Lung (tissue), 12 donors: ENCODE data around the gene GABRR3. TPM values are rescaled to one million over a fixed set of nuclear protein-coding genes. Genes with fewer than 3 reads are reported as not detected.
A peak's percentile ranks its signal among the peaks of the same experiment; 100 is the strongest.

Experiments used
- ATAC-seq: fragments of 200-7000 bp; cut with Tn5 transposase; one replicate; pipeline ENCODE4 v1.9.1; 2020; ENCODE audit warnings: moderate number of reproducible peaks; ENCODE audit not compliant: insufficient read depth, low FRiP score
- DNase-seq, 3 donors: peaks; one replicate each; pipeline ENCODE4 v3.0.0-alpha.2; 2013 to 2017
- H3K27ac ChIP-seq, 2 donors: one replicate each; pipeline ENCODE4 v1.5.1; 2013; ENCODE audit warnings: mild to moderate bottlenecking in 2 of 2, moderate library complexity in 2 of 2, control low read depth in 1 of 2, inconsistent platforms in 1 of 2, low read depth in 1 of 2, low read length in 1 of 2
- H3K27me3 ChIP-seq, 3 donors: one replicate each; pipeline ENCODE4 v1.5.1; 2013; ENCODE audit warnings: low read length in 2 of 3; ENCODE audit not compliant: control insufficient read depth in 3 of 3, insufficient read depth in 3 of 3
- H3K36me3 ChIP-seq, 4 donors: one replicate each; pipeline ENCODE4 v1.5.1; 2013; ENCODE audit warnings: low read length in 4 of 4, mild to moderate bottlenecking in 1 of 4, moderate library complexity in 1 of 4; ENCODE audit not compliant: control insufficient read depth in 4 of 4, insufficient read depth in 4 of 4
- H3K4me1 ChIP-seq, 5 donors: one replicate each; pipeline ENCODE4 v1.5.1; 2013; ENCODE audit warnings: low read length in 5 of 5, mild to moderate bottlenecking in 2 of 5, moderate library complexity in 1 of 5; ENCODE audit not compliant: control insufficient read depth in 5 of 5, insufficient read depth in 5 of 5
- H3K4me3 ChIP-seq: one replicate; pipeline ENCODE4 v1.5.1; 2013; ENCODE audit warnings: mild to moderate bottlenecking, control low read depth, moderate library complexity
- H3K9ac ChIP-seq, 2 donors: one replicate each; pipeline ENCODE4 v1.5.1; 2013; ENCODE audit warnings: low read length in 2 of 2, control low read depth in 1 of 2; ENCODE audit not compliant: insufficient read depth in 1 of 2
- H3K9me3 ChIP-seq, 4 donors: one replicate each; pipeline ENCODE4 v1.5.1; 2013; ENCODE audit warnings: low read length in 3 of 4, mild to moderate bottlenecking in 1 of 4, moderate library complexity in 1 of 4; ENCODE audit not compliant: control insufficient read depth in 4 of 4, insufficient read depth in 3 of 4
- WGBS, 2 donors: extraction: QIAGEN DNeasy Blood & Tissue Kit; methylation state at CpG; one replicate each; pipeline ENCODE4 v1.1.7; 2013; 5-methylcytosine and 5-hydroxymethylcytosine counted together
- polyA plus RNA-seq, 2 donors: library from polyadenylated mRNA; stranded (reverse); fragments of 200-250 nt; gene quantifications; one replicate each; pipeline ENCODE4 v1.2.1, GENCODE V29; 2013
- total RNA-seq, 2 donors: library from RNA; depleted of rRNA in 1 of 2; stranded (reverse); fragments of >200 nt in 1 of 2; gene quantifications; one replicate each; pipeline ENCODE4 v1.2.1, GENCODE V29; 2014 to 2021
- TF ChIP-seq, protein P1 (sequence below): IDR thresholded peaks from 2 replicates; pipeline ENCODE4 v1.5.1; 2012; ENCODE audit warnings: mild to moderate bottlenecking; ENCODE audit errors: control extremely low read depth, extremely low read depth
- donor health status: control.
- donor health status: control.
- donor health status: Bipolar disorder and iron deficiency.
- donor health status: healthy.
- donor health status: DM: yes; HTN: yes; CAD: no.

Gene GABRR3
- total and polyA plus RNA-seq, 4 donors, result 0.09 TPM; not detected in 3

DNA sequence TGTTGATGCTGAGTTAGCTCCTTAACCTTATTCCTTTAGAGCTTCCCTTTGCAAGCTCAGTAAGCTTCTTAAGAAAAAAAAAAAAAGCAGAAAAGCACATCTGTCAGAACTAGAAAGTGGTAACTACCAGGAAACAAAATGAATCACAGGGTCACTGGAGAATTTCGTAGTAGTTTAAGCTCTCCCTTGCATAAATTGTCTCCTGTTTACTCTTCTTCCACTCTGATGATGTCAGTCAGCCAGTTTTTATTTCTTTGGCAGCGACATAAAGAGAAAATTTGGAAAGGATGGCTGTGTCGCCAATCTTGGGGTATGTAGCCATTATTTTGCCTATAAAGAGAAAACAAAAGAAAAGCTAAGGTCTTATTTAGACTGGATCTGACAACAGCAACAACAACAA, 3.2 kb upstream of the GABRR3 start:
- Histone ChIP-seq H3K9ac (no peak overlapping the region), H3K4me1 (no peaks in the 10 kb centered on the region), H3K27me3 (peaks cover 0 to 6% (median 0%) of the 10 kb centered on the region in 3 donors), H3K9me3 (peaks cover 0 to 3% (median 0%) of the 10 kb centered on the region in 4 donors), H3K4me3 (no peak overlapping the region), H3K27ac (no peak overlapping the region), H3K36me3 (no peaks in the 10 kb centered on the region)
- peak in 1 of 3 donors; percentile 34 for DNase-seq
- no peak for ATAC-seq
- TF ChIP-seq, protein P1, sequence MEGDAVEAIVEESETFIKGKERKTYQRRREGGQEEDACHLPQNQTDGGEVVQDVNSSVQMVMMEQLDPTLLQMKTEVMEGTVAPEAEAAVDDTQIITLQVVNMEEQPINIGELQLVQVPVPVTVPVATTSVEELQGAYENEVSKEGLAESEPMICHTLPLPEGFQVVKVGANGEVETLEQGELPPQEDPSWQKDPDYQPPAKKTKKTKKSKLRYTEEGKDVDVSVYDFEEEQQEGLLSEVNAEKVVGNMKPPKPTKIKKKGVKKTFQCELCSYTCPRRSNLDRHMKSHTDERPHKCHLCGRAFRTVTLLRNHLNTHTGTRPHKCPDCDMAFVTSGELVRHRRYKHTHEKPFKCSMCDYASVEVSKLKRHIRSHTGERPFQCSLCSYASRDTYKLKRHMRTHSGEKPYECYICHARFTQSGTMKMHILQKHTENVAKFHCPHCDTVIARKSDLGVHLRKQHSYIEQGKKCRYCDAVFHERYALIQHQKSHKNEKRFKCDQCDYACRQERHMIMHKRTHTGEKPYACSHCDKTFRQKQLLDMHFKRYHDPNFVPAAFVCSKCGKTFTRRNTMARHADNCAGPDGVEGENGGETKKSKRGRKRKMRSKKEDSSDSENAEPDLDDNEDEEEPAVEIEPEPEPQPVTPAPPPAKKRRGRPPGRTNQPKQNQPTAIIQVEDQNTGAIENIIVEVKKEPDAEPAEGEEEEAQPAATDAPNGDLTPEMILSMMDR, result no peak
- WGBS, 2 donors, result 65 to 67% methylated on average over 3 of the region's 3 CpGs

DNA sequence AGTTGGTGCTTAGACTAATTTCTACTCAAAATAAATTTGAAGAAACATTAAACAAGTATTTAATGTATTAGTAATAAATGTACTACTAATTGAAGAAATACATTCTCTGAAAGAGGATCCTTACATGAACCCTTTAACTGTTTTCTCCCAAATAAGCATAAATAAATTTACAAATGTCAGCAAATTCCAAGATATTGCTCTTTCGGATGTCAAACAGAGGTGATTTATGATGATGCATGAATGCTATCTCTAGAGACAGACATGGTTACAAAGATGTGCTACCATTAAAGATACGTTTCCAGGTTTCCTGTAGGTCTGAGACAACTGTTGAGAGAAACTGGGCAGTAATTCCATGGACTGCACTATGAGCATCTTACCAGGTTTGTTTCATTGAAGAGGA, 629 bp downstream of the GABRR3 start:
- no peak for ATAC-seq
- no peak overlapping the region for H3K27ac ChIP-seq

DNA sequence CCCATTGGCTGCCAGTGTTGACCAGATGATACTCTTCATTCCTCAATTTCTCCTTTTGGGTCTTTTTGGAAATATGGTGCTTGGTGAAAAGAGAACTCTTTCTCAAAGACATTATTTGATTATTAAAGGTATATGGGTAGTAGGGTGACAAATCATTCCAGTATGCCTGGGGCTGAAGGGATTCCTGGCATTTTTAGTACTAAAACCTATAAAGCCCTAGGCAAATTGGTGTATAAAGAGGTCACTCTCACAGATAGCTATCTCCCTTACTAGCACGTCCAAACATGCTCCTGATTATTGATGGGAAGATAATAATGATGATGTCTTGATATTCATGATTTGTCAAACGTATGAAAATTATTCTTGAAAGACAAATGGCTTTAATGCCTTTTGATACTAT, 1.1 kb downstream of the GABRR3 start:
- TF ChIP-seq, protein P1, result no peak
- Histone ChIP-seq H3K9me3 (no peaks in the 10 kb centered on the region), H3K9ac (no peak overlapping the region), H3K4me1 (peaks cover 0 to 3% (median 0%) of the 10 kb centered on the region in 5 donors), H3K27me3 (peaks cover 0 to 6% (median 0%) of the 10 kb centered on the region in 3 donors), H3K36me3 (no peaks in the 10 kb centered on the region), H3K4me3 (no peak overlapping the region), H3K27ac (no peak overlapping the region)
- 65 to 66% methylated on average over 2 of the region's 2 CpGs for WGBS, 2 donors
- DNase-seq (no peak), ATAC-seq (no peak)

More for the DNA sequence above, 629 bp downstream of the GABRR3 start:
- TF ChIP-seq, protein P1, result no peak
- Histone ChIP-seq H3K4me3 (no peak overlapping the region), H3K27me3 (peaks cover 0 to 6% (median 0%) of the 10 kb centered on the region in 3 donors), H3K9ac (no peak overlapping the region), H3K36me3 (no peaks in the 10 kb centered on the region), H3K9me3 (no peaks in the 10 kb centered on the region), H3K4me1 (peaks cover 0 to 3% (median 0%) of the 10 kb centered on the region in 5 donors)
- DNase-seq, result no peak
- WGBS, 2 donors, result 68 to 78% methylated on average over 2 of the region's 2 CpGs

DNA sequence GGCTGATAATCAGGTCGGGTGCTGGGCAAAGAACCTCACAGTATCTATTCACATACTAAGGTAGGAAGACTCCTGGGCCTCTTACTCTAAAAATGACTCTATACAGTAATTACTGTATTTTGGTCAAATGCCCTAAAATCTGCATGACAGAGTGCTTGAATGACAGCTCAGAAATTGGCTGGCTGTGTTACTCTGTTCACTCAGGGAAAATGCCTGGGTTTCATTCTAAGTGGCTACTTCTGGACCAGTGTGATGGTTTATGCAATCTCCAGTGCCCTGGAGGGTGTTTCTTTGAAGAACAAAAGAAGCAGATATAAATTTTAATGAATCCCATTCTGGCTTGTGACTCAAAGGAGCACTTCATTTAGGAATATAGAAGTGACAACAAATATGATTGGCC, 2.2 kb downstream of the GABRR3 start:
- TF ChIP-seq, protein P1, result no peak
- H3K27ac ChIP-seq, result no peak overlapping the region
- H3K27me3 ChIP-seq, result peaks cover 0 to 6% (median 0%) of the 10 kb centered on the region in 3 donors
- 64 to 79% methylated on average over 1 of the region's 1 CpG for WGBS, 2 donors
- H3K9me3 ChIP-seq, result no peaks in the 10 kb centered on the region
- H3K4me1 ChIP-seq, result peaks cover 0 to 3% (median 0%) of the 10 kb centered on the region in 5 donors
- DNase-seq (no peak), ATAC-seq (no peak)
- no peaks in the 10 kb centered on the region for H3K36me3 ChIP-seq
- H3K4me3 ChIP-seq, result no peak overlapping the region
- H3K9ac ChIP-seq, result no peak overlapping the region
